DMS153 treated with DMSO at 0.1 percent for 48 hours (cell line): Measurements from ENCODE around the gene NLRC5.
"Not testable (repeated sequence)": the region's sequence is repeated elsewhere in the genome, so short reads cannot be mapped to it uniquely, and the experiment has no call there.

Experiments
- DNase-seq: peaks from one replicate; lab custom pipeline; 2025; ENCODE audit not compliant: unreplicated experiment; lab: John Stamatoyannopoulos, UW

The NLRC5 gene

DNA sequence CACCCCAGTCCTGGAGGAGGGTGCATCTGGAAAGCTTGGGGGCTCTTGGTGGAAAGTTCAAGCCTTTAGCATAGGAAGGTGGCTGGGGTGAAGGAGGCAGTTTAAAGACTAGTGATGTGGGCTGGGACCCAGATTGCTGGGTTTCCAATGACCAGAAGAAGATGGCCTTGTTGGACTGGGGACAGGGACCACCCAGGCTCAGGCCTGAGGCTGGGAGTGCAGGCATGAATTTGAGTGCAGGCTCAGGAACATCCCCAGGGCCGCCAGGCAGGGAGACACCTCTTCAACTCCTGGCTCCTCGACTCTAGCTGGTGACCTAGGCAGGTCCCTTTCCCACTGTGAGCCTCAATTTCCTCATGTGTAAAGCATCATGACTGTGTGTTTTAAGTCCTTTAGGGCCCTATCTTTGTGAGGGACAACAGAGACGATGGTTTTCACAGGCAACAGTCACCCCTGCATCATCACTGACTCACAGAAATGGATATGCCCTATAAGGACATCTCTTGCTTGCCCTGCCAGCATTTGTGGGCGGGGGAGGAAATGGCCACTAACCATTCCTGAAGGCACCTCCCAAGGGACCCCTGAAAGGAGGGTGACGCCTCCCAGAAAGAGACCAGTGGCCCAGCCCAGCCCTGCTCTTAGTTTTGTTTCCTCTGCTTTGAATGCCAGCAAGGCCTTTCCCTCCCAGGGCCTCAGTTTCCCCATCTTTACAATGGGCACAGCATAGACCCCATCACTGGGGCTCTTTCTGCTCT is 11.1 kb downstream of the NLRC5 start:
- DNase-seq, result no peak

DNA sequence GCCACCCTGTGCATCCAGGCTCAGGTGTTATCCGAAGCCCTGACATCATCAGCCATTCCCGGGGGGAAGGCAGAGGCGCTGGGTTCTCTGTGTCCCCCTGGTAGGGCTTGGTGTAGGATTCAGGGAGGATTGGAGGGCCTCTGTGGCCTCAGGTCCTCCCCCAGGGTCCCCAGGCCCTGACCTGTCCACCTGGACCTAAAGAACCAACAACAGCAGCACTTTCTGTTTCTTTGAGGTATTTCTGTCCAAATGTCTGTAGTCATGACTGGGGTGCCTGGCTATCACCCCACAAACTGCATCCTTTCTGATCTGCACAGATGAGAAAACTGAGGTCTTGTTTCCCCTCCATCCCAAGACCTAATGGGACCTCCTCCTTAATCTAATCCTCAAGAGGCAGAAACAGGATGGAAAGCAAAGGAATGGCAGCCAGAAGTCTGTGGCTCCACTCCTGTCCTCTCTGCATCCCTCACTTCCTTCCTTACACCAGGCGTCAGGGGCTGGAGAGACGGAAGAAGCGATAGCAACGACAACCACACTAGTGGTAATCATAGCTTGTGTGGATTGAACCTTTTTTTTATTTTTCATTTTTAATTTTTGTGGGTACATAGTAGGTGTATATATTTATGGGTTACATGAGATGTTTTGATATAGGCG is 11.8 kb downstream of the NLRC5 start:
- no peak for DNase-seq

DNA sequence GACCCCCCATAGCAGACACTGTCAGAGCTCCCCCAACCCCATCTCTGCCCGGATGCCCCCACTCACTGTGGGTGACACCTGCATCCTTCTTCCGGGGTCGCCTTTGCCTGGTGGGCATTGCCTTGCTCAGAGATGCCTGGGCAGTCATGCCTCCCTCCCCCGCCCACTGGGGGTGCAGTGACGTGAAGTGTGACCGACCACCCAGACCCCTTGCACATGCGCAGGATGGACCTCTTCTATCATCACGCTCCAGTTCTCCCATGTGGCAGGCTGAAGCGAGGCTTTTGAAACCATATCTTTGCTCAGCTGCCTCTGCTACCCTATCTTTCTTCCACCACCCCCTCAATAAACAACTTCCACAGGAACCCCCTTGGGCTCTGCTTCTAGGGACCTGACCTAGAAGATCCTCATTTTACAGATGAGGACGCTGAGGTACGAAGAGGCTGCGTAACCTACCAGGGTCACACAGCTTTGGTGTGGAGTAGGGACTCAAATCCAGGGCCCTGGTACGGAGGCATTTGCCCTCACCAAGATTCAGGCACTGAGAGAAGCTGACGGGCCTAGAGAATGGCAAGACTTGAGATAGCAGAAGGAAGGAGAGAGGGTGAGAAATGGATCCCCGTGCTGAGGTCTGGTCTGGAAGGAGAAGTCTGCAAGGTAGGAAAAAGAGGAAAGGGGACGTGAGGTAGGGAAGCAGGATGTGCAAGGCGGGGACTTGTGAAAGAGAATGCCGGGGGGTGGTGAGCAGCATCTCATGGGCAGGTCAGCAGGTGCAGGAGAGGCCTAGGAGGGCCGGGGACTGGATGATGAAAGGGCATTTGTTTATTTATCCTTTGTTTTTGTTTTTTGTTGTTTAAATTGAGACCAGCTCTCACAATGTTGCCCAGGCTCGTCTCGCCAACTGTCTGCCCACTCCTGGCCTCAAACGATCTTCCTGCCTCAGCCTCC is 14.4 kb downstream of the NLRC5 start:
- no peak for DNase-seq

DNA sequence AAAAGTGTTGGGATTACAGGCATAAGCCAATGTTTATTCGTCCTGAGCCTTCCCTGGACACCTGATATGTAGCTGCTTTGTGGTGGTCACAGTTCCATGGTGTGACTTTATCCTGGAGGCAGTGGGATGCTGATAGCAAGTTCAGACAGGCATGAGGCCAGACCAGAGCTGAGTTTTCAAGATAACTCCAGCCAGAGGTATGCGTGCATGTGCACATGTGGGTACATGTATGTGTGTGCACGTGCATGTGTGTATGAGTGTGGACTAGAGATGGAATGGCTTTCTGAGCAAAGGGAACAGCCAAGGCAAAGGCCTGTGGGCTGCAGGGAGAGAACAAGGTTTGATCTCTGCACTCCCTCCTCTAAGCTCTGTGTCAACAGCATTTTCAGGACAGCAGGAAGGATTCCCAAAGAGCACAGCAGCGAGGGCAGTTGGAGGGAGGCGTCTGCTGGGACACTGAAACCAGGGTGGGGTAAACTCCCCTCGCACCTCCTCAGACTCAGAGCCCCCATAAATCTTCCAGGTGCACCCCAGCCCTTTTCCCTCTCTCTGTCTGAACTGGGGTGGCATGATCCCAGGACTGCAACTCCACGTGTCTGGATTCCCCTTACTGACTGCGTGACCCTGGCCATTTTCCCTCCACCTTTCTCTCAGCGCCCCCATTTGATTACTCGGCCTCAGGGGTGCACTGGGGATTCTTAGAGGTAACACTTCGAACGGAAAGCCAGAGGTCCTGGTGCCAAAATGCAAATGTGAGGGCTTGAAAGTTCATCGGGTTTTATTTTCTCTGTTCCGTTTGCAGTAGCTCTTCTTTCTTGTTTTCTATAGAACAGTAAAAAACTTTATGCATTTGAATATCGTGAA is 15.3 kb downstream of the NLRC5 start:
- no peak for DNase-seq

DNA sequence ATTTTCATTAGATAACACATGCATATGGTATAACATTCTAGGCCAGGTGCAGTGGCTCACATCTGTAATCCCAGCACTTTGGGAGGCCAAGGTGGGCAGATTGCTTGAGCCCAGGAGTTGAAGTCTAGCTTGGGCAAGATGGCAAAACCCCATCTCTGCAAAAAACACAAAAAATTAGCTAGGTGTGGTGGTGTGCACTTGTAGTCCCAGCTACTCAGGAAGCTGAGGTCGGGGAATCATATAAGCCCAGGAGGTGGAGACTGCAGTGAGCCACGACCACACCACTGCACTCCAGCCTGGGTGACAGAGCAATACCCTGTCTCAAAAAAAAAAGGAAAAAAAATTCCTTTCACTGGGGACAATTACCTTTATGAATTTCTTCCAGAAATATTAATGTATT is 16.2 kb downstream of the NLRC5 start:
- not testable (repeated sequence) for DNase-seq

DNA sequence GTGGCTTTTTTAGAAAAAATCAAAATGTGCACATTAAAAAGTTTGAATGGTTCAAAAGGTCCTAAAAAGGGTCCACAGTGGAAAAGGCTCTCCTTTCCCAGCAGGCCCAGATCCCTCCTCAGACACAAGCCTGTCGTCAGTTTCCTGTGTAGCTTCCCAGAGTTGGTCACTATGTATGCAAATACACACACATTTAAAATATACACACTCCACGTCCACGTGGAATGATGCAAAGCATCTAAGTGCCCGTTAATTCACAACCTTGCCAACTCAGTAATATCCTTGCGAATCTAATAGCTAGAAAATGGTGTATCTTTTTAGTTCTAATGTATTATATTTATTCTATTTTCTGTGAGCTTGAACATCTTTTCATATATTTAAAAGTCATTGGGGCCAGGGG is 17.7 kb downstream of the NLRC5 start:
- no peak for DNase-seq

DNA sequence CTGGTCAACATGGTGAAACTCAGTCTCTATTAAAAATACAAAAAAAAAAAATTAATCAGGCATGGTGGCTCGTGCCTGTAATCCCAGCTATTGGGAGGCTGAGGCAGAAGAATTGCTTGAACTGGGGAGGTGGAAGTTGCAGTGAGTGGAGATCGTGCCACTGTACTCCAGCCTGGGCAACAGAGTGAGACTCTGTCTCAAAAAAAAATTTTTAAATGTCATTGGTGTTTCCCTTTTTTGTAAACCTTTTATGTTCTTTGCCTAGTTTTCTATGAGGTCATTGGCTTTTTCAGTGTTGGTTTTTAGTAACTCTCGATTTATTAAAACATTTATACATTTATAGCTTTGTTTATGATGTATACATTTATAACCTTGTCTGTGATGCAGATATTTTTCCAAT is 18.2 kb downstream of the NLRC5 start:
- DNase-seq, result no peak

DNA sequence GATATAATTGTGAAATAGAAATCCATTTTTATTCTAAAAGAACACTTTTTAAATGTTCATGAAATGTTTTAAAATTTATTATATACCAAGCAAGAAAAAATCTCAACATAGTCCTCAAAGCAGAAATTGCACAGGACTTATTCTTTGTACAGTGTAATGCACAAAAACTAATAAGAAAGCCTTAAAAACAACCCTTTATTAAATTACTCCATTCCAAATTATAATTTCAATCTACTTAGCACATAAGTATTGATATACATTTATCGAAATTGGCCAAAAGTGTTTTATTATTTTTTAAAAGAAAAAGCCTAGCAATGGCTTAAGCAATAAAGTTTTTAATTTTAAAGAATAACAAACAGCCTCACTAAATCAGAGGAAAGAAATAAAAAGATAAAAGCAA is 19.1 kb downstream of the NLRC5 start:
- DNase-seq, result no peak

DNA sequence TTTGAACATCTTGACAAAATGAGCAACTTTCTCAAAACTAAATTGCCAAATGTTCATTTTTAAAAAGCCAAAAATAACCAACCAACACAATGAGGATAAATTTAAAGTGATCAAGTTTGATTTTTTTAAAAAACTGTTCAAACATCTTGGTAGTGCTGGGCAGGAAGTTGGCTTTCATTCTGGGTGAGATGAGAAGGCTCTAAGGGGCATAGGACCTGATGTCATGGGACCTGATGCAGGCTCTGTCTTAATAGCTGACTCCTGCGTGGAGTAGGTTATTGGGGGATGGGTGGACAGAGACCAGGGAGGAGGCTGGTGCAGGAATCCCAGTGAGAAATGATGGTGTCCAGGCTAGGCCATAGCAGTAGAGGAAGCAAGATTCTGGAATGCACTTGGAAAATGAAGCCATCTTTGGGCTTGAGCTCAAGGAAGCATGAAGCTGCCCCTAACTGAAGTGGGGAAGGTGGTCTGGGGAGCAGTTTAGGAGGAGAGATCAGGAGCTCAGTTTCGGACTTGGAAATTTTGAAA is 20.4 kb downstream of the NLRC5 start:
- no peak for DNase-seq

DNA sequence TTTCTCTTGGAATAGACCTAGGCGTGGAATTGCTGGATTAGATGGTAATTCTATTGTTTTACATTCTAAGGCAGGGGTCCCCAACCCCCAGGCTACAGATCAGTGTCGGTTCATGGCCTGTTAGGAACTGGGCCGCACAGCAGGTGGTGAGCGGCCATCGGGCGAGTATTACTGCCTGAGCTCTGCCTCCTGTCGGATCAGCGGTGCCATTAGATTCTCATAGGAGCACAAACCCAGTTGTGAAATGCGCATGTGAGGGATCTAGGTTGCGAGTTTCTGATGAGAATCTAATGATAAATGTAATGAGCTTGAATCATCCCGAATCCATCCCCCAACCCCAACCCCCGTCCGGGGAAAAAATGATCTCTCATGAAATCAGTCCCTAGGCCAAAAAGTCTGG is 23.0 kb downstream of the NLRC5 start:
- DNase-seq, result no peak

DNA sequence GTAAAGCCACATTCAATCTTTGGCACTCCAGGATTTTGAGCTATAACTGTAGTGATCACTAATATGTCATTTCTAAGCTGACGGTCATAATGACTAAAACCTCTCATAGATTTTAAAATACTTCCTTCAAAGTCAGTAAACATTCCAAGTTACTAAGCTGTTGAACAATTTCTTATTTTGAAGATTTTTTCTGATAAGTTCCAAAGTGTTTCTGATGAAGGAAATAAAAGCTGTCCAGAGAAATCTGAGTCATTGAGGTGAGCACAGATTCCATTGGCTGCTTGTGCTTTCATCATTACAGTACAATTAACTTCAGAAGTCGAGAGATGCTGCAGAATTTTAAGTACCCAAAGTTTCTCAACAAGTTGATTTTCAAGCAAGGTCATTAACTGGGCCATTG is 23.9 kb downstream of the NLRC5 start:
- DNase-seq, result no peak

DNA sequence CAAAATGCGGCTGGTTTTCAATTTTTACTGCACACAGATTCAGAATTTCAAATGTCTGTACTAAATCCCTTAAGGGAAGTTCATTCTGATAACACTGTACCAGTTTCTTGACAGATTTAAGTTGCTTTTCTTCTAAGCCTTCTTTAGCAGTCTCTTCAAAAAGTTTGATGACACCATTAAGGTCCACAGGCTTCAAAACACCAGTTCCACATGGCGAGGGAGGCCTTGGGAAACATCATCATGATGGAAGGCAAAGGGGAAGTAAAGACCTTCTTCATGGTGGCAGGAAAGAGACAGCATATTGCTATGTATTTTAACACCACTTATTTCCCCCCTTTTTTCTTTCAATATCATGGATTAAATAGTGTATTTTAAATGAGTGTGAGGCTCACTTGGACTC is 24.5 kb downstream of the NLRC5 start:
- no peak for DNase-seq

DNA sequence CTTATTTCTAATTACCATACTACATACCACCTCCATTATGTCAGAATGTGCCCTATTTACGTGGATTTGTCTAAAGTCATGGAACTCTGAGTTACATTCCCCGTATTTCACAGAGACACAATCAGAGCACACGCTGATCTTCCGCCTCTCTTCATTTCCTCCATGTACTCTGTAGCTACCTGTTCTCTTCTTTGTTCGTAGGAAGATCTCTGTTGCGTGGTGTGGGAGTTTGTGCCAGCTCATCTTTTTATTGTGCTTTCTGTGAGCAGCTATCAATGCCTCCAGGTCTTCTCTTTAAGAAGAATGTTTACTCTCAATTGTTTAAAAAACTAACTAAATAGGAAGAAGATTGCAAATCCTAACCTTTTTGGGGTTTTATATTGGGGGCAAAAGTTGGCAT is 26.9 kb downstream of the NLRC5 start:
- no peak for DNase-seq

DNA sequence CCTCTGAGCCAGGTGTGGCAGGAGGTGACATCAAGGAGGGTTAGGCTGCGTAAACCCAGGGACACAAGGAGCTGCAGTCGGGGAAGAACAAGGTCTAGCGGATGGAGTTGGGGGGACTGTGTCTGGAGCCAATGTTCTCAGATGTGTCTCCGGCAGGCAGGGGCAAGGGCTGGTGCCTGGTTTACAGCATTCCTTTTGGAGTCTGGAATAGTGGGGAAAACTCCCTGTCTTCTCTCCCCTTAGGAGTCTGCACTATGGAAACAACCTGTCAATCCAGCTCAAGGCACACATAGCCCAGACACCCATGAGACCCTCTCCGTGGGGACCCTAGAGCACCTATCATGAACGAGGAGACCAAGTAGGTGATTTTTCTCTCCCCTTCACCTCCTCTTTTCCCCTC is 27.5 kb downstream of the NLRC5 start:
- DNase-seq, result no peak

DNA sequence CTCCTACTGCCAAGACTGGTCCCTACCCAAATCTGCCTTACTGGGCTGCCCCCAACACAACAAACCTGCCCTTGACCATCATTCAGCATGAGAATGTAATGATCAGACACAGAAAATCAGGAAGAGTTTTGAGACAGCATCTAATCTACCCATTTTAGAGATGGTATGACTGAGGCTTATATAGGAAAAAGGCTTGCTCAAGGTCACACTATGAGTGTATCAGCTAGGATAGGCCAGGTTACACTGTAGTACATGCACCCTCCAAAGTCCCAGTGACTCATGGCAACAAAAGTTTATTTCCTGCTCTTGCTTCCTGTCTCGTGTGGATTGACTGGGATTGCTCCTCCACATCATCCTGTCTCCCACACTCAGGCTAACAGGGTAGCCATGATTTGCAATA is 27.9 kb downstream of the NLRC5 start:
- no peak for DNase-seq

DNA sequence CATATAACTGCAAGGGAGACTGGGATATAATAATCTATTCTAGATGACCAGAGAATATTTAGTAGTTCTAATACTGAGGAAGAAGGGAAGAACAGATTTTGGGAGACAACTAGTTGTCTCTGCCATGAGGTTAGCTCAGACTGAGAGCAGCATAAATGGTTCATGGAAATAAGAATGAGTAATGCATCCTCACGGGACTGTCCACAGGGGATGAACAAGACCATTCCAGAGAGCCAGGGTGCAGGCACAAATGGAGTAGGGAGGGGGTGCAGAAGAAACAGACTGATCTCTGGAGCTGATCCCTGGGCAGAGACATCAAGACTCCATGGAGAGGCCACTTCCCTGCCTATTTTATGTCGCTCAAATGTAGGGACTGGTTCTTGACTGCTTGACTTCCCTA is 30.4 kb downstream of the NLRC5 start:
- no peak for DNase-seq

DNA sequence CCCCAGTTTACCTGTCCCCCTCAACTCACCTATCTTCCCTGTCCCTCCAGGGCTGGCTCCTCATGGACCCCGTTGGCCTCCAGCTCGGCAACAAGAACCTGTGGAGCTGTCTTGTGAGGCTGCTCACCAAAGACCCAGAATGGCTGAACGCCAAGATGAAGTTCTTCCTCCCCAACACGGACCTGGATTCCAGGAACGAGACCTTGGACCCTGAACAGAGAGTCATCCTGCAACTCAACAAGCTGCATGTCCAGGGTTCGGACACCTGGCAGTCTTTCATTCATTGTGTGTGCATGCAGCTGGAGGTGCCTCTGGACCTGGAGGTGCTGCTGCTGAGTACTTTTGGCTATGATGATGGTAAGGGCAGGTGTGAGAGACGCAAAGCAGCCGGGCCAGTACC is 31.3 kb downstream of the NLRC5 start:
- no peak for DNase-seq

DNA sequence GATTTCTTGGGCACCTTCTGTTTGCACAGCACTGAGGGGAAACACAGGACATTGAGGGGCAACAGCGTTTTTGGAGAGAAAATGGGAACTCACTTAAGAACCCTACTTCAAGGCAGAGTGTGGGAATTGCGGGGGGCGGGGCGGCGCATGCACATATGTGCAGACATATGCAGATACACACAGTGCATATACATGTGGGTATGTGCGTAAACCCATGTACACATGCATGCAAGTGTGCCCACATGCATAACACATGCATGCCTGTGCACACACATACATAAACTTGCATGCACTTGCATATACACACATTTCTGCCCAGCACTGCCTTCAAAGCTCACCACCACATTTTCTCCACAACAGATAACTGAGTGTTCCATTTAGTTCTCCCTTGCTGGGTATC is 32.4 kb downstream of the NLRC5 start:
- no peak for DNase-seq

DNA sequence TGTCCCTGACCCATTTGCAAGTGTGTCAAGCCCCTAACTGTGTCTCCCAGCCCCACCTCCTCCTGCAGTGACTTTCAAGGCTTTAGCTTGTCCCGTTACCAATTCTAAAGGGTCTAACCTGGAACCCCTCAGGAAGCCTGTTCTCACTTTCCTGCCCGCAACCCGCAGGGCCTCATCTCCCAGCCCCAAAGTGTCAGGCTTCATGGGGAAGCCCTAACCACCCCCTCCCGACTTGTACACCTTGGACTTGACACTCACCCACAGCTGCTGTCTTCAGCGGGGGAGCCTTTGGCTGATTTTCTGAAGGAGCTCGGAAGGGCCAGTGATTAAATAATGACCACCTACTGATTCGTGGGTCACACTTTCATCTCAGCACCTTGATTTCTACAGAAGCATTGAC is 33.1 kb downstream of the NLRC5 start:
- DNase-seq, result no peak

DNA sequence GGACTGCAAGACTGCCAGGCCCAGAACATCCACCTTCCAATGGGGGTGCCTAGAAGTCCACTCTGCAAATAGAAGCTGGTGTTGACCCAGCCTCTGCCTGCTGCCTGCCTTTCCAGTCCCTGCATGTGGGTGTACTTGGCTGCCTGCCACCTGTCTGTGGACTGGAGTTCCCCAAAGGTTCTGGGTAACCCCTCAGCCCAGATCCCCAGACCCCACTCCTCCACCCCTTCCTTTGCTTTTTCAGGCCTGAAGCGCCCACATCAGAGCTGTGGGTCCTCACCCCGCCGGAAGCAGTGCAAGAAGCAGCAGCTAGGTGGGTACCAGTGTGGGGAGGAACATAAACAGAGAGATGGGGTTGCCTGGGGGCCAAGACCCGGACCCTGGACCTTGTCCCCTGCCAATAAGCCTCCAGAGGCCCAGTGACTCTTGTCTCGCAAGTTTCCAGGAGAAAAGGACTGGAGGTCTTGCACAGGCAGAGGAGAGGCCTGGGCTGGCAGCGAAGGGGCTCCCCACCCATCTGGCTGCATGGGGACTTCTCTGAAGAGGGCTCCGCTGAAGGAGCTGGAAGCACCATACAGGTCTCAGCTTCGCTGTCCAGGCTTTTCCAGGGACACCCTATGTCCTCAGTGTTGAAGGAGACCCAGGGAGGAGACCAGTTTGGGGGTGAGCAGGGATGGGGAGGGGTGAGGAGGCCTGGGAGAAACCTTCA is 34.3 kb downstream of the NLRC5 start:
- no peak for DNase-seq
